Measurements from ENCODE around the gene WWOX.
A peak's percentile ranks its signal among the peaks of the same experiment; 100 is the strongest.

Gene WWOX

GRCh38 chr16:78432451-78432850 is 333.0 kb downstream of the WWOX start:
- Mint-ChIP-seq H3K4me3 (no peak overlapping the region), H3K9me3 (no peaks in the 10 kb centered on the region), H3K27ac (no peak overlapping the region), H3K4me1 (ENCODE audit: low read depth) (no peaks in the 10 kb centered on the region), H3K36me3 (ENCODE audit: low read depth) (peaks cover 48% of the 10 kb centered on the region), H3K27me3 (no peaks in the 10 kb centered on the region)
- no peak for DNase-seq

GRCh38 chr16:78433116-78433515 is 333.7 kb downstream of the WWOX start:
- H3K36me3 Mint-ChIP-seq (ENCODE audit: low read depth), result peaks cover 47% of the 10 kb centered on the region
- no peak overlapping the region for H3K27ac Mint-ChIP-seq
- no peak for DNase-seq
- H3K4me3 Mint-ChIP-seq, result no peak overlapping the region
- H3K9me3 Mint-ChIP-seq, result no peaks in the 10 kb centered on the region
- no peaks in the 10 kb centered on the region for H3K27me3 Mint-ChIP-seq
- no peaks in the 10 kb centered on the region for H3K4me1 Mint-ChIP-seq (ENCODE audit: low read depth)

GRCh38 chr16:78434401-78434800 is 334.9 kb downstream of the WWOX start:
- H3K4me1 Mint-ChIP-seq (ENCODE audit: low read depth), result no peaks in the 10 kb centered on the region
- no peak overlapping the region for H3K27ac Mint-ChIP-seq
- DNase-seq, result no peak
- H3K9me3 Mint-ChIP-seq, result no peaks in the 10 kb centered on the region
- H3K27me3 Mint-ChIP-seq, result no peaks in the 10 kb centered on the region
- H3K4me3 Mint-ChIP-seq, result no peak overlapping the region
- H3K36me3 Mint-ChIP-seq (ENCODE audit: low read depth), result peaks cover 41% of the 10 kb centered on the region

- peaks cover 33% of the 10 kb centered on the region for H3K36me3 Mint-ChIP-seq (ENCODE audit: low read depth)
- no peak overlapping the region for H3K4me3 Mint-ChIP-seq
- H3K27ac Mint-ChIP-seq, result no peak overlapping the region
- DNase-seq, result no peak
- no peaks in the 10 kb centered on the region for H3K9me3 Mint-ChIP-seq
- no peaks in the 10 kb centered on the region for H3K4me1 Mint-ChIP-seq (ENCODE audit: low read depth)
- H3K27me3 Mint-ChIP-seq, result no peaks in the 10 kb centered on the region
These were observed 335.8 kb downstream of the WWOX start for GRCh38 chr16:78435260-78435659.

- H3K4me3 Mint-ChIP-seq, result no peak overlapping the region
- peaks cover 26% of the 10 kb centered on the region for H3K36me3 Mint-ChIP-seq (ENCODE audit: low read depth)
- DNase-seq, result no peak
- H3K4me1 Mint-ChIP-seq (ENCODE audit: low read depth), result no peaks in the 10 kb centered on the region
- no peak overlapping the region for H3K27ac Mint-ChIP-seq
- H3K27me3 Mint-ChIP-seq, result no peaks in the 10 kb centered on the region
- H3K9me3 Mint-ChIP-seq, result no peaks in the 10 kb centered on the region
These were observed 336.6 kb downstream of the WWOX start for GRCh38 chr16:78436023-78436422.

- DNase-seq, result no peak
- H3K9me3 Mint-ChIP-seq, result no peaks in the 10 kb centered on the region
- H3K36me3 Mint-ChIP-seq (ENCODE audit: low read depth), result peaks cover 25% of the 10 kb centered on the region
- H3K27me3 Mint-ChIP-seq, result no peaks in the 10 kb centered on the region
- no peaks in the 10 kb centered on the region for H3K4me1 Mint-ChIP-seq (ENCODE audit: low read depth)
- H3K4me3 Mint-ChIP-seq, result no peak overlapping the region
- H3K27ac Mint-ChIP-seq, result no peak overlapping the region
These were observed 337.4 kb downstream of the WWOX start for GRCh38 chr16:78436846-78437245.

- Mint-ChIP-seq H3K4me1 (ENCODE audit: low read depth) (no peaks in the 10 kb centered on the region), H3K4me3 (no peak overlapping the region), H3K9me3 (no peaks in the 10 kb centered on the region), H3K27ac (no peak overlapping the region), H3K27me3 (no peaks in the 10 kb centered on the region), H3K36me3 (ENCODE audit: low read depth) (peaks cover 19% of the 10 kb centered on the region)
- peak; percentile 33 for DNase-seq
These were observed 338.0 kb downstream of the WWOX start for GRCh38 chr16:78437352-78437968.

GRCh38 chr16:78438219-78438618 is 338.8 kb downstream of the WWOX start:
- H3K9me3 Mint-ChIP-seq, result no peaks in the 10 kb centered on the region
- no peaks in the 10 kb centered on the region for H3K27me3 Mint-ChIP-seq
- no peak for DNase-seq
- peaks cover 11% of the 10 kb centered on the region for H3K36me3 Mint-ChIP-seq (ENCODE audit: low read depth)
- no peak overlapping the region for H3K4me3 Mint-ChIP-seq
- H3K4me1 Mint-ChIP-seq (ENCODE audit: low read depth), result no peaks in the 10 kb centered on the region
- H3K27ac Mint-ChIP-seq, result no peak overlapping the region

GRCh38 chr16:78438632-78439031 is 339.2 kb downstream of the WWOX start:
- H3K27me3 Mint-ChIP-seq, result no peaks in the 10 kb centered on the region
- H3K4me1 Mint-ChIP-seq (ENCODE audit: low read depth), result peaks cover 2% of the 10 kb centered on the region
- no peak overlapping the region for H3K27ac Mint-ChIP-seq
- no peak overlapping the region for H3K4me3 Mint-ChIP-seq
- H3K9me3 Mint-ChIP-seq, result no peaks in the 10 kb centered on the region
- peaks cover 8% of the 10 kb centered on the region for H3K36me3 Mint-ChIP-seq (ENCODE audit: low read depth)
- no peak for DNase-seq

- no peak for DNase-seq
- Mint-ChIP-seq H3K36me3 (ENCODE audit: low read depth) (peaks cover under 1% of the 10 kb centered on the region), H3K27me3 (no peaks in the 10 kb centered on the region), H3K9me3 (no peaks in the 10 kb centered on the region), H3K4me1 (ENCODE audit: low read depth) (peaks cover 4% of the 10 kb centered on the region), H3K27ac (no peak overlapping the region), H3K4me3 (no peak overlapping the region)
These were observed 340.2 kb downstream of the WWOX start for GRCh38 chr16:78439646-78440045.

GRCh38 chr16:78441298-78441697 is 341.8 kb downstream of the WWOX start:
- DNase-seq, result no peak
- Mint-ChIP-seq H3K4me1 (ENCODE audit: low read depth) (peaks cover 4% of the 10 kb centered on the region), H3K4me3 (no peak overlapping the region), H3K27me3 (no peaks in the 10 kb centered on the region), H3K36me3 (ENCODE audit: low read depth) (no peaks in the 10 kb centered on the region), H3K27ac (no peak overlapping the region), H3K9me3 (no peaks in the 10 kb centered on the region)

GRCh38 chr16:78443542-78444364 is 344.3 kb downstream of the WWOX start:
- no peak for DNase-seq
- Mint-ChIP-seq H3K27ac (no peak overlapping the region), H3K27me3 (no peaks in the 10 kb centered on the region), H3K9me3 (no peaks in the 10 kb centered on the region), H3K4me3 (no peak overlapping the region), H3K4me1 (ENCODE audit: low read depth) (peaks cover 4% of the 10 kb centered on the region), H3K36me3 (ENCODE audit: low read depth) (no peaks in the 10 kb centered on the region)

- Mint-ChIP-seq H3K27ac (no peak overlapping the region), H3K9me3 (no peaks in the 10 kb centered on the region), H3K36me3 (ENCODE audit: low read depth) (no peaks in the 10 kb centered on the region)
These were observed 346.4 kb downstream of the WWOX start for GRCh38 chr16:78445818-78446217.

GRCh38 chr16:78446486-78446885 is 347.0 kb downstream of the WWOX start:
- no peaks in the 10 kb centered on the region for H3K9me3 Mint-ChIP-seq
- no peak for DNase-seq
- no peak overlapping the region for H3K4me3 Mint-ChIP-seq
- H3K4me1 Mint-ChIP-seq (ENCODE audit: low read depth), result peaks cover 4% of the 10 kb centered on the region
- no peaks in the 10 kb centered on the region for H3K27me3 Mint-ChIP-seq
- H3K36me3 Mint-ChIP-seq (ENCODE audit: low read depth), result no peaks in the 10 kb centered on the region
- no peak overlapping the region for H3K27ac Mint-ChIP-seq

More at GRCh38 chr16:78445818-78446217, 346.4 kb downstream of the WWOX start:
- H3K4me3 Mint-ChIP-seq, result no peak overlapping the region
- H3K27me3 Mint-ChIP-seq, result no peaks in the 10 kb centered on the region
- no peak for DNase-seq
- H3K4me1 Mint-ChIP-seq (ENCODE audit: low read depth), result peaks cover 4% of the 10 kb centered on the region

GRCh38 chr16:78446992-78447563 is 347.6 kb downstream of the WWOX start:
- Mint-ChIP-seq H3K9me3 (no peaks in the 10 kb centered on the region), H3K4me1 (ENCODE audit: low read depth) (peaks cover 4% of the 10 kb centered on the region), H3K36me3 (ENCODE audit: low read depth) (no peaks in the 10 kb centered on the region), H3K27me3 (no peaks in the 10 kb centered on the region), H3K4me3 (no peak overlapping the region), H3K27ac (no peak overlapping the region)
- DNase-seq, result no peak
